Measurements from ENCODE around the gene NTRK3.
"Not testable (repeated sequence)": the region's sequence is repeated elsewhere in the genome, so short reads cannot be mapped to it uniquely, and the experiment has no call there.

Gene NTRK3

DNA sequence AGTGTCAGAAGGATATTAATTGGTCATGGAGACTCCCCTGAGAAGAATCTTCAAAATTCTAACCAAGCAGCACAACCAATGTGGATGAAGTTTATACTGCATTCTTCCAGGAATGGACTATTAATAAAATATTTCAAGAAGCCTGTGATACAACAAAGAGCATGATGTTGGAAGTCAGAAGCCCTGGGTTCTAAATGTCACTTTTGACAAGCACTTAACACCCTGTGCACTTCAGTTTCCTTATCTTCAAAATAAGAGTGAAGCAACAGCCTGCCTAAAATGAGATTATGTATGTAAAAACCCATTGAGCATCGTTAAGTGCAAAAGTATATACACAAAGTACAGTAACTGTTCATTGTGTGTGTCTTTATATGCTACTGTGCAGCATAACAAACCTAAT lies 369.4 kb downstream of the NTRK3 start:
- no peak for DNase-seq (ENCODE audit: low read depth, low spot score)

- no peak for DNase-seq (ENCODE audit: low read depth, low spot score)
Observed at GRCh38 chr15:87881026-87881425, 375.5 kb downstream of the NTRK3 start.

DNA sequence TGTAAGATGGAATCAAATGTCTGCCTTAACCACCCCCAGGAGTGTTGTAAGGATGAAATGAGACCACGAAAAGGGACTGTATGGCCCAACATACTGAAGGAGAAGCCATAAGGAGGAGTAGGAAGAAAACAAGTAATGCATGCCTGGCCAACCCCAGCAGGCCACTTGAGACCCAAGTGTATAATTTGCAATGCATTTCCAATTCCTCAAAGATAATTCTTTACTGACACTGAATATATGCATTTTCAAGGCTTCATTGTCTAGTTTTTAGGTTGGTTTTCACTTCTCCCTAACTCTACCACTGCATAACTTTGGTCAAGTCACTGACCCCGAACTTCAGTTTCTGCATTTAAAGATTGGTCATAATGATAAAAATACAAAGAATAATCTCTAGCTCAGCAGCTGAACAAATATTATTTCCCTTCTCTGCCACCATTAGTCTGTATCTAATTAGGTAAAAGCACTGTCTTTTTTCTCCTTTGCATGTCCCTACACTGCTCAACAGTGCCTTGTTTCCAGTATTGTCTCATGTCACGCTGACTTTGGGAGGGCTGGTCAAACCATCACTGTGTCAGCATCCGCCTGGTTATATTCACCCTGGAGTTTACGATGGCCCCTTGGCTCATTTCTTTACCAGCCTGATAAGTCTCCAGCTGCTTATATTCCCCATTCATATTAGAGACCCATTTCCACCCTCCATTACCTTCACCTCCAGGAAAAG lies 378.6 kb downstream of the NTRK3 start:
- no peak for DNase-seq (ENCODE audit: low read depth, low spot score)

- no peak for DNase-seq (ENCODE audit: low read depth, low spot score)
Observed at GRCh38 chr15:87877114-87877810, 379.3 kb downstream of the NTRK3 start.

DNA sequence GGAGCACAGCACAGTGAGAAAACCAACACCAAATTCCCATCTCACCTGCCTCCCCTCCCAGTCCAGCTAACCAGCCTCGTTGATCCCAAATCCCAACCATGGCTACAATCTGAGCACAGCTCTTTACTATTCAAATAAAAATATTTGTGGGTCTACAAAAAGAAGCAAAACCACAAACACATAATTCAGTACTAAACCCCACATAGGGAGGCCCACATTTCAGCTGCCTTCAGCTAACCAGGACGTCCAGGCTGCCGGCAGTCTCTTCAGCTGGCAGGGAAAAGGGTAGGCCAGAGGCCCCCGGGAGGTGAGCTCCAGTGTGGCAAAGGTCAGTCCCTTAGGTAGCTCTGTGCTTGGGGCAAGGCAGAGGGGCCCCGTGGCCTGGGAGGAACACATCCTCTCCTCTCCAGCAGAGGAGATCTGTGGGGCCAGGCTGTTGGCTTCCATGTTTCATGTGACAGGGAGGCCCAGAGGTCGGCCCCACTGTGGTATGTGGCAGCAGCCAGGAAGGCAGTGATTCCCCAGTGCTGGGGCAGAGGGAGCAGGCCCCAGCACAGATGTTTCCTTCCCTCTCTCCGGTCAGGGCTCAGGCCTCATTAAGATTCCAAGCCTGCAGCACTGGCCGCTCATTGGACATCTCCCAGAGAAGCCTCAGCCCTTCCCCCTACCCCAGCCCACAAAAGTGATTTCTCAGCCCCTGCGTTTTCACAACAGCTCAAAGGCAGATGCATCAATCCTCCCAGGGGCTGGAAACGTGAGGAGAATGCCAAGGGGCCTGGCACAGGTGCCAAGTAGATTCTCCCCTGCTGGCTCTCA lies 381.4 kb downstream of the NTRK3 start:
- no peak for DNase-seq (ENCODE audit: low read depth, low spot score)

DNA sequence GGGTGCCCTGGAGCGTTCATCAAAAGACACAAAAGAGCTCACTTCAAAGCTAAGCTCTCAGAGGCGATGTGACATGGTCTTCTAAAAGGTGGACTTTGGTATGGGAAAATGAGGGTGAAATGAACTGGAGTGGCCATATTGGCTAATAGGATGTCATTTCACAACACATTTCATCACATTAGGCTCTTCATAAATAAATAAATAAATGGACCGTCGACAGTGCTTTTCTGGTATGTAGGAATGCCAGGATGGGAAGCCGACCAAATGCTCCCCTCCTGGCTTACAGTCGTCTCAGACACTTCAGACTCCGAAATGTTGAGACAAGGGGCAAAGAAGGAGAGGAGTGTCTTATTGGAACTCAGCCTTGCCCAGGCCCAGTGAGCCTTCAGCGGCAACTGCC lies 383.0 kb downstream of the NTRK3 start:
- DNase-seq (ENCODE audit: low read depth, low spot score) = no peak

DNA sequence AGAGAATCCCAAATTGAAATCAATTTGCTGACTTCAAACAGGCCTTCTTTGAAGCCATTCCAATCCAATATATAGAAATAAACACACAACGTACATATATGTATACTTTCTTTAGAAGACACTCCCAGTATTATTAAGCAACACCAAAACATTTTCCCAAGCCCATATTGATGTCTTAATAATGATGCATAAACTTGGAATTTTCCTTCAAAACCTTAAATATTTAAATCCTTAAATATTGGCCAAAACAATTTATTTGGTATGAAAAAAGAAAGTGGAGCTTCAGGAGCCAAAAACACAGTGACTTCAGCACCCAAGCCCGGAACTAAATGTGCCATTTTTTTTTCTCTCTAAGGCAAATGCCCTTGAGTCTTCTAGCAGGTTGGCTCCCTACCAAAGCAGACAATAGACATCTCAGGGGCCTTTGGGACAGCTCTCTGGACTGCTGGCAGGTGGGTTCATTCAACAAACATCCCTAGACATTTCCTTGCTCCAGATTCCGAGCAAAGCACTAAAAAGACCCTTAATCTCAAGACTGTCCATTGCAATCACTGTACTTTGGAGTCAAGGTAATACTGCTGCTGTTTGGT lies 384.7 kb downstream of the NTRK3 start:
- no peak for DNase-seq (ENCODE audit: low read depth, low spot score)

DNA sequence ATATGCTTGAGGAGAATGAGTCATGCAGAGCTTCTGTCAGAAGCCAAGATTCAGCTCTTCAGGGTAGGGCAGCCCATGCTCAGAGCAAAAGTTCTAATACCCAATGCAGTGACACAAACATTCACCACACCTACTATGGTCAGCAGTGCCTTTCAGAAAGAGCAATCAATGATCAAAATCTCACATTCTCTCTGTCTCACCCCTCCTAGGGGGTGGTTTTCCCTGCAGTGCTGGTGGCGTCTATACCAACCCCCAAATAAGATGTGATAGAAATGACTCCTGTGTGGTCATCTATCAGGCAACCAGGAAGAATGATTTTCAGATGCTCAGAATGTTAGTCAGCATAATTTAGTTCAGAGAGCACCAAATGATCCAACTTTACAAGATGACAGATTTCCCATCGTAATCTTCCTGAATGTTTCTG lies 385.3 kb downstream of the NTRK3 start:
- no peak for DNase-seq (ENCODE audit: low read depth, low spot score)

- no peak for DNase-seq (ENCODE audit: low read depth, low spot score)
Observed at GRCh38 chr15:87866961-87867360, 389.6 kb downstream of the NTRK3 start.

DNA sequence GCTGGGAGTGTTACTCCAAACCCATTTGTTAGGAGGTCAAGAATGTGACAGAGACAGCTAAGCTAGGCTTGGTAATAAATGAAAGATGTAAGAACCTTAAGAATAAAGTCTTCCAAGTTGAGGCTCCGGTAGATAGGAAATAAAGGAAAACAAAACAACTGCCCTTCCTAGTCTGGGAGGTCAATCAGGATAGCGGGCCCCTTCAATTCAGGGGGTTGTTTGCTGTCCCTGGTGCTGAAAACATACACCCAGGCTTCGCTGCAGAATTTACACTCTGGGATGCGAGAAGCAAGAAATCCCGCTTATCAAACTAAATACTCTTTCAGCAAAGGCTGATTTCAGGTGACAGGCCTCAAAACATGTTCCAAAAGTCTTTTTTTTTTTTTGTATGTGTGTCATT lies 393.4 kb downstream of the NTRK3 start:
- DNase-seq (ENCODE audit: low read depth, low spot score) = no peak

- no peak for DNase-seq (ENCODE audit: low read depth, low spot score)
Observed at GRCh38 chr15:87860743-87861142, 395.8 kb downstream of the NTRK3 start.

DNA sequence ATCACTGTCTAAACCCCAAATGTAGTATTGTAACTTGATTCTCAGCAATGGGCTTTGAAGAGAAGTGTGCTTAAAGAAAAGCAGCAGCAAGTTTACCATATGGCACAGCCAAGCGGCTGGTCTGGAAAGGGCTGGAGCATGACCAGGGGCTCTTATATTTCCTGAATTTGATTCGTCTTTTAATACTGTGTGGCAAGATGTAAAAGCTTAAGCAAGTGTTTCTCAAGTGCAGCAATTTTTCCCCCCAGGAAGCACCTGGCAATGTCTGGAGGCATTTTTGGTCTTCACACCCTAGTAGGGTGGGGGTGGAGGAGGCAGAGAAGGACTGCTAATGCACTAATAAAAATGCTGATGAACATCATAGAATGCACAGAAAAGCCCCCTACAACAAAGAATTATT lies 397.9 kb downstream of the NTRK3 start:
- DNase-seq (ENCODE audit: low read depth, low spot score) = no peak

DNA sequence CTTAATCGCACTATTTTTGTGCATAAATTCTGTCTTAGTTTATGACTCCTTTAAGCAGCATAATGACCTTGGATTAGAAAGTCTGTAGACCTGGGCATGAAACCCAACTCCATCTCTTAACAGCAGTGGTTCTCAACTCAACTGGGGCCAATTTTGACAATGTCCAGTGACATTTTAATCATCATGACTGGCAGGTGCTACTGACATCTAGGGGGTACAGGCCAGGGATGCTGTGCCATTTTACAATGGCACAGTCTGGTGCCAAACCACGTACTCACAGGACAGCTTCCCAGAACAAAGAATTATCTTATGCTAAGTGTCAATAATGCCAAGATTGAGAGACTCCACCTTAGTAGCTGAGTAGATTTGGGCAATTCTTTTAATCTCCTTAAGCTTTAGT lies 405.0 kb downstream of the NTRK3 start:
- DNase-seq (ENCODE audit: low read depth, low spot score) = no peak

GRCh38 chr15:87850916-87851315 lies 405.6 kb downstream of the NTRK3 start:
- DNase-seq (ENCODE audit: low read depth, low spot score) = no peak

DNA sequence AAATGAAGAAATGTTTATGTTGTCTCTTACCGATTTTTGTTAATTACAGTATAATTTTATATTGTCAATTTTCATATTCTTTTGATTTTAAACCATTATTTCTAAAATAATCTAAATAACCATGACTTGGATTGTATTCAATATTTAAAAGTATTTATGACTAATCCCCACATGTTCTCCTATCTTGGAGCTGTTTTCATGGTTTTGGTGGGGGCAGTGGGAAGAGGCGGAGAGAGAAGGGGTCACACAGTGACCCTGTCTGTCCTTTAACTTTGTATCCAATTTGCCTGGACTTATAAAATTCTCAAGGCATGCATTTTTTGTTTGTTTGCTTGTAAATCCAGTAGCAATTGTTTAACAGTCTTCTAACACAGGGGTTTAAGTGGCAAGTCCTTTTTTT lies 407.4 kb downstream of the NTRK3 start:
- no peak for DNase-seq (ENCODE audit: low read depth, low spot score)

DNA sequence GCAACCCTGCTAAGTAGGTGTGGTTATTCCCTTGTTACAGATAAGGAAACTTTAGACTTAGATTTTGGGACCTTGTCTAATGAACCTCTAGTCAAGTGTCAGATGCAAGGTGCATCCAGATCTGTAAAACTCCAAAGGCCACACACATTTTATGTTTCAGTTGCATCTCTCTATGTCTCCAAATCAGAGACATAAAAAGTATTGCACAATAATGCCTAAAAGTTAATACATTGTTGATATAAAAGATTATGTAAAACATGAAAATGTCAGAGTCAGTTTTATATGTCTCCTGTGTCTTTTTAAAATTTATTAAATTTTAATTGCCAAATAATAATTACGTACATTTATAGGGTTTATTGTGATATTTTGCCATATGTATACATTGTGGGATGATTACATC lies 408.5 kb downstream of the NTRK3 start:
- DNase-seq (ENCODE audit: low read depth, low spot score) = no peak

GRCh38 chr15:87846746-87847145 lies 409.8 kb downstream of the NTRK3 start:
- no peak for DNase-seq (ENCODE audit: low read depth, low spot score)

- no peak for DNase-seq (ENCODE audit: low read depth, low spot score)
Observed at GRCh38 chr15:87843312-87843711, 413.2 kb downstream of the NTRK3 start.

DNA sequence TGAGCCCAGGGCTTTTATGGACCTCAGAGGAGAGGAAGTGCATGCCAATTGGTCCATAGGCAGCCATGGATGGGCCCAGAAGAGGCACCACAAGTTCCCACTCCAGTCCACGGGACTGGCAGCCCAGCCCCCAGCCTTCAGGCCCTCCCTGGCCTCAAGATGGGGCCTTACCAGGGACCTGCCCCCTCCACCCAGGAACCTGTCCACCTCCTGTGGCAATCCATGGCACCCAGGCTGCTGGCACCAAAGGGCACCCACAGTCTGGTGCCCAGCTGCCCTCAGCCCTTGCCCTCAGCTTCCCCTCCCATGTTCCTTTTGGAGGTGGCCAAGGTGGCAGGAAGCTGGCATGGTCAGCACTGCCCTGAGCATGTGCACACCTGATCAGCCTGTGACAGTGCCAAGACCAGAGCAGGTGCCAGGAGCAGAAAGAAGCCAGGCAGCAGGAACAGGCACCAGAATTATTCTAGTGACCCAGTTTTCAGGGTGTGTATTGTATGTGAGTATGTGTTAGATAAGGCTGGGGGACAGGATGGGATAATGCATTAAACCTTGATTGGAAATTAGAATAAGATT lies 415.0 kb downstream of the NTRK3 start:
- no peak for DNase-seq (ENCODE audit: low read depth, low spot score)

GRCh38 chr15:87835830-87836229 lies 420.7 kb downstream of the NTRK3 start:
- not testable (repeated sequence) for DNase-seq (ENCODE audit: low read depth, low spot score)

DNA sequence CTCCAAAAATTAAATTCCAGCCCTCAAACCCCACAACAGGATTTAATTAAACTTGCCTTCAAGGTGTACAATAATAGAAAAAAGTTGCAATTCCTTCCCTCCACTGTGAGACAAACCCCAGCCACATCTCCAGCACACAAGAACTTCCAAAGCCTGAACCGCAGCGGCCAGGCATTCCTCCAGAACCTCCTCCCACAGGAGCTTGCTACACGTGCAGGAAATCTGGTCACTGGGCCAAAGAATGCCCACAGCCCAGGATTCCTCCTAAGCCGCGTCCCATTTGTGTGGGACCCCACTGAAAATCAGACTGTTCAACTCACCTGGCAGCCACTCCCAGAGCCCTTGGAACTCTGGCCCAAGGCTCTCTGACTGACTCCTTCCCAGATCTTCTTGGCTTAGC lies 423.2 kb downstream of the NTRK3 start:
- DNase-seq (ENCODE audit: low read depth, low spot score) = not testable (repeated sequence)

Measured in iPS DF 19.7 (cell line).